Measurements from ENCODE around the gene C10orf62.

C10orf62 gene

DNA sequence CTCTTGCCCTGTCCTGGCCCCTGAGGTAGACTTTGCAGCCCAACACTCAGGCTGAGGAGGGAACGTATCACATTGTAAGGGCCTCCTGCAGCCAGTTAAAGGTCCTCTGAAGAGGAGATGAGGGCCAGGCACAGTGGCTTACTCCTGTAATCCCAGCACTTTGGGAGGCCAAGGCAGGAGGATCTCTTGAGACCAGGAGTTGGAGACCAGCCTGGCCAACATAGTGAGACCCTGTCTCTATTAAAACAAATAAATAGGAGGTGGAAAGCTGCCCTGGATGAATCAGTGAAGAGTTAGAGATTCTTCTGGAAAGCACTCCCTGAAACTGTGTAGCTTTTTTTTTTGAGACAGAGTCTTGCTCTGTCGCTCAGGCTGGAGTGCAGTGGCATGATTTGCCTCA is 2.3 kb upstream of the C10orf62 start:
- DNase-seq = no peak

DNA sequence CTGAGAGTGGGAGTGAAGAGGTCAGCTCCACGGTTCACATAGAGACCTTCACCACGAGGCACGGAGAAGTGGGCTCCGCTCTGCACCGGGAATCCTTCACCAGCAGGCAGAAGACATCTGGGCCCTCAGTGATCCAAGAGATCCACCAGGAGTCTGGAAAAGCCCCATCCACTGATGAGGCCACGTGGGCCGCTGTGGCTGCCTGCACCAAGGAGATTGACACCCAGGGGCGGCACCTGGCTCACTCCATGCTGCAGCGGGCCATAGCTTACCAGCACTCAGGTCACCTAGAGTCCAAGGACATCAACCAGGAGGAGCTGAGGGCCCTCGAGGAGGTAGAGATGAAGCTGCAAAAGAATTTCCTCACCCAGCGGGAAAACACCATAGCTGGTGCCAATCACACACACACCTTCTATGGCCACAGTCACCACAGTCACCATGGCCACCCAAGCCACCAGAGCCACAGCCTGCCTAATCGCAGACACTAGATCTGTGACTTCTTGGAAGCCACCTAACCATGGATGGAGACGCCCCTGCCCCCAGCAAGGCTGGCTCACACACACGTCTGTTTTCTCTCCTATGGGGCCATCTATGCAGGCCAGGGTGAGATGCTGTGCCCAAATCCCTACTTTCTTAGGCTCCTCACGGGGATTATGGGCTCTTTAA is 694 bp downstream of the C10orf62 start:
- DNase-seq = peak in 1 of 5 donors; percentile 28

DNA sequence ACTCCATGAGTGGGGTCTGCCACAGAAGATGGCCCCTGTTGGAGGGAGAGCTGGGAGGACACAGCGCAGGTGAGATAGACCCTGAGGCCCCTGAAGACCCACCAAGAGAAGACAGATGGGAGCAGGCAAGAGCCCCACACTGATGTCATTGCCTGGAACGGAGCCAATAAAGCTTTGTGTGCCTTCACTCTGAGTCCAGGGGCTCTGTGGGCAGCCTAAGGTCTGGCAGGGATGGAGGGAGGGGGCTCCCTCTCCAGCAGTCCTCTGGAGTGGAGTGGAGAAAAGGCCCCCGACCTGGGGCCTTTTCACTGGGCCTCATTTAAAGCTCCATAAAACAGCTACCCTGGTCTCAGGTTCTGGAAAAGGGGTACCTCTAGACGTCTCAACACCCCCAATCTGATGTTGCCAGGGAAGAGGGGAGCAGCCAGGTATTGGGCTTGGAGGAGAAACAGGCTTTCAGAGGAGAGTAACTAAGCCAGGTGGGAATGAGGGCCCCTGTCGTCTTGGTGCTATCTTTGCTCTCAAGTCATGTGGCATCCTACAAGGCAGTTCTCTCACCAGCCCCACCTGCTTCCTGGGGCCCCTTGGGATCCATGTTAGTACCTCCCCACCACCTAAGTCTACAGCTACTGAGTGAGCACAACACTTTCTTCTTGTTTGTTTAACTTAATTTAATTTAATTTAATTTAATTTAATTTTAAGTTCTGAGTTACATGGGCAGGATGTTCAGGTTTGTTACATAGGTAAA is 1.4 kb downstream of the C10orf62 start:
- DNase-seq = no peak

DNA sequence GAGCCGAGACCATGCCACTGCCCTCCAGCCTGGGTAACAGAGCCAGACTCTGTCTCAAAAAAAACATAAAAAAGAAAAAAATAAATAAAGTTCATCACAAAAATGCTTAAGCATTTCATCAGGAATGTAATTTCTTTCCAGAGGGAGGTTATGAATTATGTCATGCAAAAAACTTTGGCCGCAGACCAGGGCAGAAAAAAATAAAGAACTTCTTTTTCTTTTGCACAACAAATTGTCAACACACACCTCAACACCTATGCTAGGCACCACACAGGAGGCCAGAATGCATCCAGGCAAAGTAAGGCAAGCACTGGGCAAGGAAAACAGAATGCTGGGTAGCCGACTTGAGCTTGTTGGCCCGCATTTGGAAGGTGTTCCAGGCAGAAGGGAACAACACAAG is 3.9 kb downstream of the C10orf62 start:
- no peak for DNase-seq

DNA sequence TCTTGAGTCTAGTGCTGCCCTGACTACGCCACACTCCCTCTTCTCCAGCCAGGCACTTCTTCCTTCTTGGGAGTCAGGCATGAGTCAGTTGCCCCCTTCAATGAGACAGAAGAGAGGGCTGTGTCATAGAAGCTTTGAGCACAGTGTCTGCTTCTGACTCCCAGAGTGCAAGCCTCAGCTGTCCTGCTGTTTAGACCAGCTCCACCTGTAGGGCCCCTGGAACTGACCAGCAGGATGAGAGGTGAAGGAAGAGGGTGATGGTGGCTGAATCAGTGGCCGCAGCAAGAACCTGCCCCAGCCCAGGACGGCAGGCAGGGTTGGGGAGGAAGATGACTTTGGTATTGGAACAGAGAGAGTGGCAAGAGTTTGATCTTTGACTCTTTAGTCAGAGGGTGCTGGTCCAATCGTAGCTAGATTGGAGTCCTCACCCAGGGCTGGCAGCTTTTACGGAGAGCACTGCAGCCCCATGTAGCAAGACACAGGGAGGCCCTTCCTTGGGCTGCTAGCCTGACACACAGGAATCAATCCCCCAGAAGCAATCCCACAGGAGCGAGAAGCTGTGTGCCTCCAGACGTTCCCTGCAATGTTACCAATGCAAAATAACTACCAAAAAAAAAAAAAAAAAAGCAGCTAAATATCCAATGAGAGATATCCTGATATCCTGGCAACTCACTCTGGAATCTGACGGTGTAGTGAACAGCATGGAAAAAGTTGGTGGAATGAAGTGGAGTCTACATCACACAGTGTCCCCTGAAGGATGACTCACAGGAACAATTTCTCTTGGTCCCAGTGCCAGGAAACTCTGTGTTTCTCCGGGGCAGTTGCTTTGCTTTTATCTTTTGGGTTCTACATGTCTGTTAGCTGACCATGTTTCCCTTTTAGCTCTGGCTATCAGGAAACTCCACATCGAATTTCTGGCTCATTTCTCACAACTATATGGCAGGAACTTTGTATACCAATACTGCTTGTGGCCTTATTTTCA is 6.9 kb downstream of the C10orf62 start:
- DNase-seq = no peak

DNA sequence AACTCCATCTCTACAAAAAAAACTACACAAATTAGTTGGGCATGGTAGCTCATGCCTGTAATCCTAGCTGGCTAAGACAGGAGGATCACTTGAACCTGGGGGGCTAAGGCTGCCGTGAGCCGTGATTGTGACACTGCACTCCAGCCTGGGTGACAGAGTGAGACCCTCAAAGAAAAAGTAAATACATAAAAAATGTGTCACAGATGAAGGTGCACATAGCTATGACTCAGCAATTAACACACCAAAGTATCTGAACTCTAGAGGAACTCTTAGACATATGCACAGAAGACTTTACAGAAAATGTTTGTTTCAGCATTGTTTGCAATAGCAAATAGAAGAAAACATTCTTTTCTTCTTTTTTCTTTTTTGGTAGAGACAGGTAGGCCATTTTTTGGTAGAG is 8.3 kb downstream of the C10orf62 start:
- DNase-seq = no peak

DNA sequence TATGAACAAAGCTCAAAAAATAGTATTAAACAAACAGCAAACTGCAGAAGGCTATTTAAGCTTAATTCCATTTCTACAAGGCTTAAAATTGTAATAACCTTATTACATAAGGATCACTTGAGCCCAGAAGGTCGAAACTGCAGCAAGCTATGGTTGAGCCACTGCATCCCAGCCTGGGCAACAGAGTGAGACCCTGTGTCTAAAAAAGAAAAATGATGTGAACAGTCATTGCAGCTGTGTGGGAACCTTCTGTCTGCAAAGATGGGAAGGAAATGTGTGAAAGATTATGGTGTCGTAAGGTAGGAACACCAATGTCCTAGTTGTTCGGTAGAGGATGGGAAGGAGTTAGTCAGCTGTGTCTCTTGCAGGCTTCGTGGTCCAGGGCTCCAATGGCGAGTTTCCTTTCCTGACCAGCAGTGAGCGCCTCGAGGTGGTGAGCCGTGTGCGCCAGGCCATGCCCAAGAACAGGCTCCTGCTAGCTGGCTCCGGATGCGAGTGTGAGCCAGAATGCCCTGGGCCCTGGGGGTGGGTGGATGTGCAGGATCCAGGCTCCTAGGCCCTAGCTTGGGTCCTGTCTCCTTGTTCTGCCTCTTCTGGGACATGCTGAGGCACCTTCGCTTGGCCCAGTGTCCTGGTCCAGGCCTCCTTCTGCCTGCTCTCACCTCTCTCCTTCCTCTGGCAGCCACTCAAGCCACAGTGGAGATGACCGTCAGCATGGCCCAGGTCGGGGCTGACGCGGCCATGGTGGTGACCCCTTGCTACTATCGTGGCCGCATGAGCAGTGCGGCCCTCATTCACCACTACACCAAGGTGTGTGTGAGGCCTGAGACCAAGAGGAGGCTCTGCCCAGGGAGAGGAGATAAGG is 9.1 kb downstream of the C10orf62 start:
- DNase-seq = no peak

DNA sequence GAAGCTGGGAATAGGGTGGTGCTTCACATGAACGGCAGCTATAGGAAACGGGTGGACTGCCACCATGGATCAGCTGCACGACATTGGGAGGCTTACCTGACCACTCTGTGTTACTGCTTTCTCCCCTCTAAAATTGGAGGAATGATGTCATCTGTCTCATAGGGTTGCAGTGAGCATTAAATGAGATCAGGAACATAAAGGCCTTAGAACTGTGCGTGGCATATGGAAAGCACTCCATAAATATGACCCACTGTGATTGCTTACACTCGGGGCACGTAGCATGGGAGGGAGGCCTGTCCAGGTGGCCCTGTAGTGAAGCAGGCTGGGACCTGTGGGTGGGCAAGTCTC is 9.7 kb downstream of the C10orf62 start:
- DNase-seq = no peak

DNA sequence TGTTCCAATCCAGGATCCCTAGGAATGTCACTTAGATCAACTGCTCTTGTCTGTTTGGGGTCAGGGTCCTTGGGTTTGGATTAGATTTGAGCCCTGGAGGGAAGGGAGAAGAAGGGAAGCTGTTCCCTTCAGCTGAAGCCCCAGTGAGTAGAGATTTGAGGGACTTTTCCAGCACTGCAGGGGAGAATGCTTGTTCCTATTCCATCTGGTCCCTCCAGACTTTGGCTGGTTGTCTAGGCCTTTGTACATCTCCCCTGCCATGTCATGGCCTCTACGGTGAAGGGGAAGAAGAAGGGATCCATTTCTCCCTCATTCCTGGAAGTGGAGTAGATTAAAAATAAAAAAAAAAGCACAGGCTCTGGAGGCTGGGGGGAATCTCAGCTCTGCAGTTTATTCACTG is 11.1 kb downstream of the C10orf62 start:
- no peak for DNase-seq

DNA sequence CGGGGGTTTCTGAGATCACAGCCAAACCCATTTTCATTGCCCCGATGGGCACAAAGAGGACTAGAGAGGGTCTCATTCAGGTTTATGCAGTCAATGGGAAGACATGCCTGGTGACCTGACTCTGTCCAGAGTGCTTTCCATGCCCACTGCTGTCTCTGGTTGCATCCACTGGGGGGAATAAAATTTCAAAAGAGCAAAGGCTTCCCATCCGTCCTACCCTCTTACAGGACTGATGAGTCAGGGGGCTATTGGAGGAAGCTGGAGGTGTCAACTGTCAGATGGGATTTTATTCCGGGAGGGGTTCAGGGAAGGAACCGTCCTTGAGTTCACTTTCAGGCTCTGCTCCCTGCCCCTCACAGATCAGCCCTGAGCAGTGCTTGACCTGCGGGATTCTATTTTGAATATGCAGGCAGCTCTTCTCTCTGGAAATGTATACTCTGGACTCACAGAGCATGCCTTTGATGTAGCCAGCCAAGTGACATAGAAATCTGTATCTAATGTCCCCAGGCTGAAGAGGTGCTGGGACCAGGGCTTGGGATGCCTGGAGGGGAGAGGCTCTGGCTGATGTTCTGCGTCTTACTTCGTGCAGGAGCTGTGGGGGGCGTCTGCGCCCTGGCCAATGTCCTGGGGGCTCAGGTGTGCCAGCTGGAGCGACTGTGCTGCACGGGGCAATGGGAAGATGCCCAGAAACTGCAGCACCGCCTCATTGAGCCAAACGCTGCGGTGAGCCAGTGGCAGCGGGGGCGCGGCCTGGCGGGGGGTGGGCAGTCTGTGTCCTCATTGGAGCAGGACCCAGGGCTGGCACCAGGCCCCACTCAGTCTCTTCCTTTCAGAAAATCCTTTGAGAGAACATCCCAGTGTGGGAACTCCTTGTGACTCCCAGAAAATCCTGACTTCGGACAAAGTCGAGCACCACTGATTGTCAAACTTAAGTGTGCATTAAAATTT is 12.0 kb downstream of the C10orf62 start:
- DNase-seq = no peak

DNA sequence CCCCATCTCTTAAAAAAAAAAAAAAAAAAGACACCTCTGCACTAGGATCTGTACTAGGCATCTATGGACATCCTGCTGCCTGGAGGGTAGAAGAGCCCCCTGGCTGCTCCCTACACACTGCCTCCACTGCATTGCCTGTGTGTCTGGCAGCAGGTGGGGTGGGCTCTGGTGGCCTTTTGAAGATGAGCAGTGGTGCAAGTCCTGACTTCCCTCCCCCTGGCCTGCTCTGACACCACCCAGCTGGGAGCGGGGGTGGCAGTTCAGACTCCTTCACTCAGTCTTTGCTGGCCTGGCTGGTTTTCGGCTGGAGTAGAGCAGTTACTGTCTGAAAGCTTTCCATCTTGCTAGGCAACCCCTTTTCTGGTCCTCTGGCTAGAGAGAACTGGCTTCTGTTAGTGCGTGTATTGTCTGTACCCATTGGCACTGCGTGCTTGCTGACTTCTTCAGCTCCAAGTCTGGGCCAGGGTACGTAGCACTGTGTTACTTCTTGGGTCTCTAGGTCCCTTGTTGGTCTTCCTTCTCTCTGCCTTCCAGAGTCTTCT is 17.6 kb downstream of the C10orf62 start:
- no peak for DNase-seq

DNA sequence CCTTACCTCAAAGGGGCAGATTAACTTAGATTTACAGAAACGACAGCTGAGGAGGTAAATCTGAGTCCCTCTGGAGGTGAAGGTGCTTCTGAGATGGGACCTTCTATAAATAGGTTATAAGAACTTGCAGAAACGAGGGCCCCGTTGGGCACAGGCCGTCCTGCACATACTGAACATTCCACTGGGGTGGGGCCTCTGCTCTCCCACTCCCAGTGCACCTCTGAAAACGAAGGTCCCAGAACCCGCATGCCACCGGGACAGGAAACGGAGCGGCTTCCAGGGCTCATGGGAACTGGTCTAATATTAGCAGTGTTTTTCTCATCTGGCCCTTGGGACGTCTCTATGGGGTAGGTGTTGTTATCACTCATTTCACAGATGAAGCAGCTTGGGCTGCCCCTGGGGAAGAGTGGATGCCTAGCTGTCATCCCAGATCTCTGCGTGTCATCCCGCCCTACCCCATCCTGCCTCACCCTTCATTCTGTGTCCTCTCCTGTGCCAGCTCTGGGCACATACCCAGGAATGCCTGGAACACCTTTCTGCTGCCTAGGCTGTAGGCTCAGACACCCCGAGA is 19.6 kb downstream of the C10orf62 start:
- DNase-seq = no peak

DNA sequence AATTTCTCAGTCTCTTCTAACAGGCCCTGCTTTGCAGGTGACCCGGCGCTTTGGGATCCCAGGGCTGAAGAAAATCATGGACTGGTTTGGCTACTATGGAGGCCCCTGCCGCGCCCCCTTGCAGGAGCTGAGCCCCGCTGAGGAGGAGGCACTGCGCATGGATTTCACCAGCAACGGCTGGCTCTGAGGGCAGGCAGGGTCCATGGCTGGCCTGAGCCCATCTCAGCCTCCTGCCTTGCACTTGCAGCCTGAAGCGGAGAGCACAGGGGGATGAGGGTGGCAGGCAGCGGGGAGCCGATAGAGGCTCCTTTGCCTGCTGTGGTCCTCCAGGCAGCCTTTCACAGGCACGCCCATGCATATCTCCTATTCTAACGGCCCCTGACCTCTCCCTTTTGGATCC is 22.0 kb downstream of the C10orf62 start:
- DNase-seq = no peak

DNA sequence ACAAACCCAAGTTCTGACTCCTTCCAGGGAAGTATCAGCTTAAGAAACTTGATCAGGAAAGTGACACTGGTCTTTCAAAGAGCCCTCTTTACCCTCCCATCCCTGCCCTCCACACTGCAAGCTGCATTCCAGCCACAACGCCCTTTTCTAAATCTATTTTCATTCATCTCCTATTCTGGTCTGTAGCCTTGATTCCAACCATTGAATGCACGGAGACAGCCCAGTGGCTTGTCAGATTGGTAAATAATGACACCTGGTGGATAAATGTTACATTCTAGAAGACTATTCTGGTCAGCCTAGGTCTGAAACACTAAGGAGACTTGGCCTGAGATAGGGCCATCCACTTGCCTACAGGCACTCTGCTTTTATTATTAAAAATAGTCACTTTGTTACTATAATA is 22.9 kb downstream of the C10orf62 start:
- no peak for DNase-seq

DNA sequence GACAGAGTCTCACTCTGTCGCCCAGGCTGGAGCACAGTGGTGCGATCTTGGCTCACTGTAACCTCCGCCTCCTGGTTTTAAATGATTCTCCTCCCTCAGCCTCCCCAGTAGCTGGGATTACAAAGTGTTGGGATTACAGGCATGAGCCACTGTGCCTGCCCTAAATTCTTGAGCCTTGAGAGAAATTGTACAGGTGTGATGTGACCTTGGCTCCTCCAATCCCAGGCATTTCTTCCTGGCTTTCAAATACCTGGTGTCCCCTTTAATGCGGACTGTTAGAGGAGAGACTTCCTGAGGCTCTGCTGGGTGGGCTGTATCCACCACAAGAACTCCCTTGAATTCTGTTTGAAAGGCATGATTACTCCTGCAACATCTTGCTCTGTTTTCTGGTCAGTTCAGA is 28.8 kb downstream of the C10orf62 start:
- DNase-seq = no peak

DNA sequence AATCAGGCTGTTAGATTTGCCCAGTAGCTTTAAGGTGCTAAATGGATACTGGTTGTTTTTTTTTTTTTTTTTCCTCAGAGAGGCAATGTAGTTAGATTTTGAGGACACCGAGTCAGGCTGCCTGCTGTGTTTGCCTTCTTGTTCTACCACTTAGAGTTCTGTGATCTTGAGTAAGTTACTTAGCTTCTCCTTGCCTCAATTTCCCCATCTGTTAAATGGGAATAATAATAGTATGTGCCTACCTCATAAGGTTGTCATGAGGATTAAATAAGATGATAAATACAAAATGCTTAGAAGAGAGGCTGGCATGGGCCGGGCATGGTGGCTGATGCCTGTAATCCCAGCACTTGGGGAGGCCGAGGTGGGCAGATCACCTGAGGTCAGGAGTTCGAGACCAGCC is 29.2 kb downstream of the C10orf62 start:
- no peak for DNase-seq

DNA sequence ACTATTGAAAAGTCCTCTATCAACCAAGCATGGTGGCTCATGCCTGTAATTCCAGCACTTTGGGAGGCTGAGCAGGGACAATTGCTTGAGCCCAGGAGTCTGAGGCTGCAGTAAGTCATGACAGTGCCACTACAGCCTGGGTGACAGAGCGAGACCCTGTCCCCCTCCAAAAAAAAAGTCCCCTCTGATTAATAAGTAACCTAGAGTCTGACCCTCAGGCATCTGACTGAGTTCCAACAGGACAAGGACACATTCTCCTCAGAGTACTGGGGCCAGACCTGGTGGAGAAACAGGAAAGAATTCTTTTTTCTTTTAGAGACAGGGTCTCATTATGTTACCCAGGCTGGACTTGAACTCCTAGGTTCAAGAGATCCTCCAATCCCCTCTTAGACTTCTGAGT is 33.8 kb downstream of the C10orf62 start:
- DNase-seq = no peak

DNA sequence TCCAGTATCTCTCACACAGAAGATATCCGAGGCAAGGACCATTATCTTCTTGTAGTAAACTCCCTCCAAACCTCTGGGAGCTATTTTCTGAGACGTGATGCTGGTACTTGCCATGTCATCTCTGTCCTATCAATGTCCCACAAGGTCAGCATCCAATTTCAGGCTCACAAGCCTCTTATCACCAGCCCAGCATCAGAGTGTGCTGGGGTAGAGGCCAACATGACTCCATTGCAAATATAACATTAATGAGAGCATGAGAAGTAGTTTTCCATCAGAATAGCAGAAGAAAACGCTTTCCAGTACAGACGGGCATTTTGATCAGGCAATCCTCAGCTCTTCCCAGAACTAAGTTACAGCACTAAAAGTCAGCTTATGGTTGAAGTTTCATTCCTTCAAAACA is 38.2 kb downstream of the C10orf62 start:
- no peak for DNase-seq

DNA sequence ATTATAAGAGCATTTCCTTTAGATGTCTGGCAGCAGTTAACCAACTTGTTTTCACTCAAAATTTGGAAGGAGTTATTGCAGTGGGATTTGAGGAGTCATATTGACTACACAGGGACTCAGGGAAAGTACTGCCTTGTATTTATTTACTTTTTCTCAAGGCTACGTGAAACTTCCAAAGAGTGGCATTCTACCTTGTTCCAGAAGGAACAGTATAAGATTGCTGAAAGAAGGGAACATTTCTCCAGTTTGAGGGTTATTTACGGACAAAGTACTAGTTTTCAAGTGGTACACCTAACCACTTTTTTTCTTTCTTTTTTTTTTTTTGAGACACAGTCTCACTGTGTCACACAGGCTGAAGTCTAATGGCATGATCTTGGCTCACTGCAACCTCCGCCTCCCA is 38.7 kb downstream of the C10orf62 start:
- DNase-seq = no peak

DNA sequence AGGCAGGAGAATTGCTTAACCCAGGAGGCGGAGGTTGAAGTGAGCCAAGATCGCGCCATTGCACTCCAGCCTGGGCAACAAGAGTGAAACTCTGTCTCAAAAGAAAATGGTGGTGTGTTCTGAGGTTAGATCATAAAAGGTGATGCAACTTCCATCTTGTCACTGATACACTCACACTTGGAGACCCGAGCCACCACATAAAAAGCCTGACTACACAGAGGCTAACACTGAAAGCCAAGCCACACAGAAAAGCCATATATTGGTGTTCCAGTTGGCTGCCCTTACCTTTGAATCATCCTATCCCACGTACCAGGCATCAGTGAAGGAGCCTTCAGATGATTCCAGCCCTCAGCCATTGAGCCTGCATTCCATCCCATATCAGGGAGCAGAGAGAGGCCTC is 39.8 kb downstream of the C10orf62 start:
- DNase-seq = no peak

DNA sequence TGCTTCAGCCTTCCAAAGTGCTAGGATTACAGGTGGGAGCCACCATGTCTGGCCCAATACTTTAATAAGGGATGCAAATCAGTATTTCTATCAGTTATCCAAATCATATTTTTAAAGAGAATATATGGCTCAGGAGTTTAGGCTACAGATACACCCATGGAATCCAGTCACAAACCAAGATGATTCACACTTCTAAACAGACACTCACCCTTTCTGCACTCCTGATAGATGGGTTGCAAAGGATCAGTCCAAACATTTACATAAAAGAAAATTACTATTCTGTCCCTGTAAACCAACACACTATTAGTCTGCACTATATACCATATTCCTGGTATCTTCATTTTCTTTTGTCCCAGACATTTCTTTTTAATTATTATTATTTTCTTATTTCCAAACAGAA is 41.6 kb downstream of the C10orf62 start:
- DNase-seq = no peak
